Stomach (tissue), 9 donors: ENCODE measurements around the gene SLC22A13. TPM values are rescaled to one million over a fixed set of nuclear protein-coding genes. Genes with fewer than 3 reads are reported as not detected.

ENCODE experiments used
- DNase-seq, 2 donors: peaks; one replicate each; pipeline versions ENCODE4 v3.0.0 to v3.0.0-alpha.2; 2013 to 2019
- H3K27ac ChIP-seq, 5 donors: fragments of 200-600 bp in 4 of 5; sonication (generic) in 4 of 5; one replicate each; pipeline ENCODE4 v1.5.1; 2013 to 2019; ENCODE audit warnings: mild to moderate bottlenecking in 1 of 5, moderate library complexity in 1 of 5
- H3K27me3 ChIP-seq, 3 donors: fragments of 200-600 bp; sonication (generic); one replicate each; pipeline ENCODE4 v1.5.1; 2017 to 2019; ENCODE audit warnings: mixed run types in 1 of 3
- H3K36me3 ChIP-seq, 4 donors: fragments of 200-600 bp; sonication (generic); 1 replicate in 3 of 4; 2 replicates in 1 of 4; pipeline ENCODE4 v1.5.1; 2016 to 2019
- H3K4me1 ChIP-seq, 4 donors: fragments of 200-600 bp; sonication (generic); one replicate each; pipeline ENCODE4 v1.5.1; 2016 to 2019
- H3K4me3 ChIP-seq, 4 donors: fragments of 200-600 bp; sonication (generic) in 3 of 4; one replicate each; pipeline ENCODE4 v1.5.1; 2016 to 2019; ENCODE audit warnings: mild to moderate bottlenecking in 1 of 4
- H3K9me3 ChIP-seq, 4 donors: fragments of 200-600 bp; sonication (generic); one replicate each; pipeline ENCODE4 v1.5.1; 2016 to 2019
- CTCF ChIP-seq, 7 experiments: fragments of 450-650 bp in 4 of 7; fragments of 200-600 bp in 3 of 7; sonication (generic) in 3 of 7; IDR thresholded peaks; one replicate each; pipeline ENCODE4 v1.5.1; 2016 to 2019; ENCODE audit warnings: antibody characterized with exemption in 7 of 7, control low read depth in 2 of 7, mild to moderate bottlenecking in 1 of 7
- EP300 ChIP-seq: sonication (generic); formaldehyde crosslinking; IDR thresholded peaks from one replicate; pipeline ENCODE4 v1.6.1; 2017; ENCODE audit warnings: antibody characterized with exemption
- POLR2A ChIP-seq, 4 donors: fragments of 450-650 bp; IDR thresholded peaks; one replicate each; pipeline ENCODE4 v1.6.1; 2016; ENCODE audit warnings: antibody characterized with exemption in 4 of 4, control low read depth in 2 of 4, mild to moderate bottlenecking in 1 of 4, moderate library complexity in 1 of 4
- POLR2AphosphoS5 ChIP-seq, 3 donors: sonication (generic); formaldehyde crosslinking; IDR thresholded peaks; one replicate each; pipeline ENCODE4 v1.6.1; 2016; ENCODE audit warnings: antibody characterized with exemption in 3 of 3
- WGBS, 5 donors: extraction: QIAGEN DNeasy Blood & Tissue Kit in 3 of 5; methylation state at CpG; one replicate each; pipeline versions ENCODE4 v1.1.5 to v1.1.7; 2013 to 2018; 5-methylcytosine and 5-hydroxymethylcytosine counted together
- intact Hi-C: fragments of 100-400 bp; cut with DNase I; formaldehyde crosslinking; loops from one replicate; pipeline ENCODE4 v1.15.1; 2023; ENCODE audit warnings: low total_unique reads
- polyA plus RNA-seq, 3 donors: library from polyadenylated mRNA; stranded (reverse); fragments of 200-250 nt; gene quantifications; one replicate each; pipeline ENCODE4 v1.2.3, GENCODE V29; 2013
- total RNA-seq, 5 donors: library from RNA; depleted of rRNA; stranded (reverse); fragments of >200 nt; gene quantifications; one replicate each; pipeline versions ENCODE4 v1.1.0 to v1.2.3, GENCODE V29; 2014 to 2016
- donor health status: healthy with polysubstance abuse.
- donor health status: Bipolar disorder and iron deficiency.
- donor health status: healthy.

The SLC22A13 gene
- total and polyA plus RNA-seq, 8 donors = 0.05 to 0.73 (median 0.29) TPM; not detected in 5

DNA sequence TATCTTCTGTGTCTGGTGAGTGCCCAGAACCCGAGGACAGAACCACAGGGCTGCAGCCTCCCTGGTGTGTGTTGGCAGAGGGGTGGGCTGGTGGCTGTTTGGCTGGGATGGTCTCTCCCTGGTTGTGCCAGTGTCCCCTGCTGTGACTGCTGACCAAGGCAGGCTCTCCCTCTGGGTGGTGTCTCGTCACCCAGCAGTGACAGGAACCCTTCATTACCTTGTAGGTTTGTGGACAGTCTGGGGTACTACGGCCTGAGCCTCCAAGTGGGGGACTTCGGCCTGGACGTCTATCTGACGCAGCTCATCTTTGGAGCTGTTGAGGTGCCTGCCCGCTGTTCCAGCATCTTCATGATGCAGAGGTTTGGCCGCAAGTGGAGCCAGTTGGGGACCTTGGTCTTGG lies 10.0 kb downstream of the SLC22A13 start:
- no peak for DNase-seq
- TF ChIP-seq POLR2AphosphoS5 (IDR thresholded peaks at IDR 0.05) (no peak), CTCF (IDR thresholded peaks at IDR 0.05) (no peak), EP300 (no peak), POLR2A (IDR thresholded peaks at IDR 0.05) (no peak)
- Histone ChIP-seq H3K27me3 (no peaks in the 10 kb centered on the region), H3K4me3 (no peak overlapping the region), H3K36me3 (peaks cover 0 to 41% (median 27%) of the 10 kb centered on the region in 4 donors), H3K27ac (no peak overlapping the region), H3K4me1 (no peaks in the 10 kb centered on the region), H3K9me3 (no peaks in the 10 kb centered on the region)
- intact Hi-C loops = no loop called here
- WGBS, 5 donors = 94 to 98% (median 97%) methylated on average over 7 to 8 of the region's 8 CpGs

- Histone ChIP-seq H3K27me3 (no peaks in the 10 kb centered on the region), H3K9me3 (no peaks in the 10 kb centered on the region), H3K27ac (no peak overlapping the region), H3K4me1 (no peaks in the 10 kb centered on the region), H3K36me3 (peaks cover 0 to 41% (median 27%) of the 10 kb centered on the region in 4 donors), H3K4me3 (no peak overlapping the region)
- intact Hi-C loops = no loop called here
- TF ChIP-seq POLR2A (IDR thresholded peaks at IDR 0.05) (no peak), EP300 (no peak), POLR2AphosphoS5 (IDR thresholded peaks at IDR 0.05) (no peak), CTCF (IDR thresholded peaks at IDR 0.05) (no peak)
- DNase-seq = no peak
- WGBS, 5 donors = 91 to 96% (median 94%) methylated on average over 10 to 13 of the region's 13 CpGs
These were observed 10.7 kb downstream of the SLC22A13 start for GRCh38 chr3:38276081-38276916.

DNA sequence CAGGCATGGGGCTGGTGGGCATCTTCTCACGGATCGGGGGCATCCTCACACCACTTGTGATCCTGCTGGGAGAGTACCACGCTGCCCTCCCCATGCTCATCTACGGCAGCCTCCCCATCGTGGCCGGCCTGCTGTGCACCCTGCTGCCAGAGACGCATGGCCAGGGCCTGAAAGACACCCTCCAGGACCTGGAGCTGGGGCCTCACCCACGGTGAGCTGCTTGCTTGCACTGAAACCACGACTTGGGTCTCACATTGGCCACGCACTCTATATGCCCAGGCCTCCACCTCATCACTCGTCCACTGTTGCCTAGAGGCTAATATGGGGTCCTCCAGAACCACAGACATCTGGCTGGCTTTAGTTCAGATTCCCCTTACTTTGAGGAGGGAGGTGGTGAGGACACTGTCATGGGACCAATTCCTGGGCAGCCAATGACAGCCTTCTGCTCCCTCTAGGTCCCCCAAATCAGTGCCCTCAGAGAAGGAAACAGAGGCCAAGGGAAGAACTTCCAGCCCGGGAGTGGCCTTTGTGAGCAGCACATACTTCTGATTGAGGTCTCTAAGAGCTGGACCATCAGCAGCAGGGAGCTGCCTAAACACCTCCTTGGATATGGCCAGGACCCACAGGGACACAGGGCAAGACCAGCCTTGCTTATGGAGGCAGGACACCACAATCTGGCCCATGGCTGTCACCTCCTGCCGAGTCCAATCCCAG lies 11.5 kb downstream of the SLC22A13 start:
- WGBS, 5 donors = 91 to 100% (median 95%) methylated on average over 1 to 13 of the region's 13 CpGs
- intact Hi-C loops = no loop called here

More for the DNA sequence above, 11.5 kb downstream of the SLC22A13 start:
- H3K9me3 ChIP-seq = no peaks in the 10 kb centered on the region
- no peaks in the 10 kb centered on the region for H3K27me3 ChIP-seq
- no peaks in the 10 kb centered on the region for H3K4me1 ChIP-seq
- peaks cover 0 to 41% (median 27%) of the 10 kb centered on the region in 4 donors for H3K36me3 ChIP-seq
- no peak overlapping the region for H3K27ac ChIP-seq
- no peak for DNase-seq
- TF ChIP-seq POLR2A (IDR thresholded peaks at IDR 0.05) = no peak
- TF ChIP-seq CTCF (IDR thresholded peaks at IDR 0.05) = no peak
- TF ChIP-seq POLR2AphosphoS5 (IDR thresholded peaks at IDR 0.05) = no peak
- no peak for TF ChIP-seq EP300
- H3K4me3 ChIP-seq = no peak overlapping the region
